Psoas muscle (tissue), 8 donors: Measurements from ENCODE around the gene IFIT3. TPM values are rescaled to one million over a fixed set of nuclear protein-coding genes. Genes with fewer than 3 reads are reported as not detected.
A peak's percentile ranks its signal among the peaks of the same experiment; 100 is the strongest.

ENCODE experiments used
- ATAC-seq, 4 donors: fragments of 200-7000 bp; cut with Tn5 transposase; one replicate each; pipeline ENCODE4 v1.9.1; 2020; ENCODE audit warnings: moderate library complexity in 3 of 4, mild to moderate bottlenecking in 2 of 4
- DNase-seq, 2 donors: peaks; one replicate each; pipeline ENCODE4 v3.0.0-alpha.2; 2020
- H3K27ac ChIP-seq: fragments of 200-600 bp; one replicate; pipeline ENCODE4 v1.8.0; 2022
- H3K27me3 ChIP-seq, 3 donors: fragments of 200-600 bp in 1 of 3; one replicate each; pipeline versions ENCODE4 v1.6.1 to v1.8.0; 2013 to 2022; ENCODE audit warnings: low read length in 2 of 3, mild to moderate bottlenecking in 2 of 3, moderate library complexity in 1 of 3; ENCODE audit not compliant: insufficient read depth in 3 of 3
- H3K36me3 ChIP-seq, 2 donors: fragments of 200-600 bp in 1 of 2; one replicate each; pipeline versions ENCODE4 v1.6.1 to v1.8.0; 2013 to 2022; ENCODE audit warnings: low read depth in 1 of 2, mild to moderate bottlenecking in 1 of 2, moderate library complexity in 1 of 2; ENCODE audit not compliant: insufficient read depth in 1 of 2
- H3K4me1 ChIP-seq: fragments of 200-600 bp; one replicate; pipeline ENCODE4 v1.8.0; 2022
- H3K4me3 ChIP-seq: fragments of 200-600 bp; one replicate; pipeline ENCODE4 v1.8.0; 2022; ENCODE audit warnings: mild to moderate bottlenecking
- H3K9me3 ChIP-seq: fragments of 200-600 bp; one replicate; pipeline ENCODE4 v1.8.0; 2022
- CTCF ChIP-seq: fragments of 200-600 bp; IDR thresholded peaks from one replicate; pipeline ENCODE4 v1.8.0; 2022; ENCODE audit warnings: antibody characterized with exemption
- WGBS, 3 donors: extraction: QIAGEN DNeasy Blood & Tissue Kit; methylation state at CpG; one replicate each; pipeline versions ENCODE4 v1.1.6 to v1.1.7; 2013; 5-methylcytosine and 5-hydroxymethylcytosine counted together
- intact Hi-C, 2 donors: fragments of 100-400 bp; cut with DNase I; formaldehyde crosslinking; loops; one replicate each; pipeline versions ENCODE4 v1.11.0 to v1.14.2; 2022
- polyA plus RNA-seq, 3 donors: library from polyadenylated mRNA; stranded (reverse); fragments of 200-250 nt; gene quantifications; one replicate each; pipeline ENCODE4 v1.2.3, GENCODE V29; 2013
- total RNA-seq, 4 donors: library from RNA; stranded (reverse); fragmentation: NEBNext Ultra II Directional in 2 of 4; extraction: Animal tissue kit (Norgen Biotek cat#: 25700) in 2 of 4; gene quantifications; one replicate each; pipeline versions ENCODE4 v1.2.1 to v1.2.4, GENCODE V29; 2021 to 2023
- donor health status: healthy with polysubstance abuse.
- donor health status: DM: no; HTN: no; CAD: no; lungs with moderate emphysema.
- donor health status: Bipolar disorder and iron deficiency.
- donor health status: healthy.
- donor health status: DM: yes; HTN: yes; CAD: no.
- donor health status: DM: no; HTN: no; CAD: no.
- donor health status: DM: no; HTN: no; CAD: no.
- donor health status: DM: yes; HTN: yes; CAD: no.

The IFIT3 gene
- total and polyA plus RNA-seq, 7 donors, result 2.0 to 7.1 (median 4.6) TPM

- no peak overlapping the region for H3K27ac ChIP-seq
- TF ChIP-seq CTCF, result peak; percentile 46
- WGBS, 3 donors, result 49 to 57% (median 54%) methylated on average over 5 of the region's 5 CpGs
- H3K4me1 ChIP-seq, result peaks cover 13% of the 10 kb centered on the region
- no peaks in the 10 kb centered on the region for H3K27me3 ChIP-seq
- H3K9me3 ChIP-seq, result no peaks in the 10 kb centered on the region
- DNase-seq, result no peak
- intact Hi-C loops, result loop anchor here in 1 of 2 donors (5.0 kb wide), 2 partner anchors 32 to 77 kb away; no protein-coding TSS in a partner anchor
- ATAC-seq, result peak in 3 of 4 donors; percentile 34 to 50 (median 47)
- no peak overlapping the region for H3K4me3 ChIP-seq
- H3K36me3 ChIP-seq, result no peaks in the 10 kb centered on the region
Measured at GRCh38 chr10:89369156-89370105, 41.6 kb downstream of the IFIT3 start.

GRCh38 chr10:89371079-89371478 is 43.3 kb downstream of the IFIT3 start:
- DNase-seq, result no peak
- TF ChIP-seq CTCF, result no peak
- intact Hi-C loops, result loop anchor here in 1 of 2 donors (5.0 kb wide), 2 partner anchors 34 to 79 kb away; no protein-coding TSS in a partner anchor
- Histone ChIP-seq H3K27ac (no peak overlapping the region), H3K27me3 (no peaks in the 10 kb centered on the region), H3K4me3 (no peak overlapping the region), H3K4me1 (peaks cover 20% of the 10 kb centered on the region), H3K9me3 (no peaks in the 10 kb centered on the region), H3K36me3 (no peaks in the 10 kb centered on the region)
- no peak for ATAC-seq

GRCh38 chr10:89371987-89372386 is 44.2 kb downstream of the IFIT3 start:
- intact Hi-C loops, result loop anchor here in 1 of 2 donors (5.0 kb wide), 2 partner anchors 35 to 80 kb away; no protein-coding TSS in a partner anchor
- no peaks in the 10 kb centered on the region for H3K36me3 ChIP-seq
- WGBS, 3 donors, result 56 to 78% (median 76%) methylated on average over 3 of the region's 3 CpGs
- ATAC-seq (no peak), DNase-seq (no peak)
- H3K4me3 ChIP-seq, result no peak overlapping the region
- no peak overlapping the region for H3K27ac ChIP-seq
- TF ChIP-seq CTCF, result no peak
- H3K9me3 ChIP-seq, result no peaks in the 10 kb centered on the region
- peaks cover 20% of the 10 kb centered on the region for H3K4me1 ChIP-seq
- H3K27me3 ChIP-seq, result no peaks in the 10 kb centered on the region

GRCh38 chr10:89373916-89374711 is 46.3 kb downstream of the IFIT3 start:
- Histone ChIP-seq H3K9me3 (no peaks in the 10 kb centered on the region), H3K36me3 (no peaks in the 10 kb centered on the region), H3K27ac (peak overlapping the region; percentile 84), H3K4me1 (peaks cover 20% of the 10 kb centered on the region), H3K27me3 (no peaks in the 10 kb centered on the region), H3K4me3 (no peak overlapping the region)
- intact Hi-C loops, result loop anchor here in 1 of 2 donors (5.0 kb wide), 2 partner anchors 37 to 82 kb away; no protein-coding TSS in a partner anchor
- WGBS, 3 donors, result 0 to 7% (median 6%) methylated on average over 3 of the region's 3 CpGs
- TF ChIP-seq CTCF, result no peak
- ATAC-seq (peak; percentile 96 to 99 (median 98)), DNase-seq (peak; percentile 75 to 86)
